ENCODE results near the gene IQSEC3.

IQSEC3 gene

DNA sequence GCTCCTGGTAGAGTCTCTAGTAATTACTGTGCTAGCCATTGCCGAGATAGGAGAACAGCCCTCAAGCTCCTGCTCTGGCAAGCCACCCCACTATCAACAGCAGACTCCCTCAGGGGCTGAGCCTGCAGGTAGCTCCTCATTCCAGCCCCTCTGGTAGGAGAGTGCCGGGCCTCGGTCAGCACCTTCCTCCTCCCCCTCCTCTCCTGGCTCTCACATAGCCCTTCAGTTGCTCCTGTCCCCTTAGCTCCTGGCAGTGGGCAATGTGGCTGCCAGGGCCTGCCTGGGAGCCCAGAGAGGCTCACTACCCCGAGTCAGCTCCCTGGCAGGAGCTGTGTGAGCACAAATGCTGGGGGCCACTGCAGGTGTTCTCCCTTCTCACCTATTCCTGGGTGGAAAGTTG, 52.0 kb downstream of the IQSEC3 start:
- Histone ChIP-seq H3K4me3 (ENCODE audit: low read length) (no peak overlapping the region), H3K27ac (ENCODE audit: low read length) (no peak overlapping the region), H3K9ac (ENCODE audit: low read length) (no peak overlapping the region), H3K27me3 (replicated peaks; ENCODE audit: insufficient read depth, low read length) (peaks cover 19% of the 10 kb centered on the region), H3K4me1 (ENCODE audit: low read length) (no peaks in the 10 kb centered on the region), H3K79me2 (ENCODE audit: low read length) (no peaks in the 10 kb centered on the region), H3K4me2 (ENCODE audit: low read depth, low read length) (no peak overlapping the region), H3K9me2 (replicated peaks; ENCODE audit: insufficient read depth, low read length) (no peaks in the 10 kb centered on the region), H3K9me3 (replicated peaks; ENCODE audit: insufficient read depth, low read length) (no peaks in the 10 kb centered on the region), H4K20me1 (ENCODE audit: insufficient read depth, low read length) (no peaks in the 10 kb centered on the region), H2AFZ (ENCODE audit: low read length) (no peak overlapping the region), H3F3A (ENCODE audit: insufficient read depth, low read length) (no peaks in the 10 kb centered on the region), H3K36me3 (replicated peaks; ENCODE audit: insufficient read depth, low read length) (no peaks in the 10 kb centered on the region)
- TF ChIP-seq EZH2 (optimal IDR thresholded peaks at IDR 0.05; ENCODE audit: low read depth, low read length), result no peak
- no peak for TF ChIP-seq EZH2phosphoT487 (IDR thresholded peaks at IDR 0.05; ENCODE audit: low read length)
- DNase-seq, result no peak

GRCh38 chr12:120951-121350, 54.4 kb downstream of the IQSEC3 start:
- Histone ChIP-seq H2AFZ (ENCODE audit: low read length) (no peak overlapping the region), H3K4me1 (ENCODE audit: low read length) (no peaks in the 10 kb centered on the region), H3K27me3 (replicated peaks; ENCODE audit: insufficient read depth, low read length) (peaks cover 33% of the 10 kb centered on the region), H3K27ac (ENCODE audit: low read length) (no peak overlapping the region), H3K9me3 (replicated peaks; ENCODE audit: insufficient read depth, low read length) (no peaks in the 10 kb centered on the region), H3K36me3 (replicated peaks; ENCODE audit: insufficient read depth, low read length) (no peaks in the 10 kb centered on the region), H3K9me2 (replicated peaks; ENCODE audit: insufficient read depth, low read length) (no peaks in the 10 kb centered on the region), H3K4me2 (ENCODE audit: low read depth, low read length) (no peak overlapping the region), H4K20me1 (ENCODE audit: insufficient read depth, low read length) (no peaks in the 10 kb centered on the region), H3F3A (ENCODE audit: insufficient read depth, low read length) (no peaks in the 10 kb centered on the region), H3K79me2 (ENCODE audit: low read length) (no peaks in the 10 kb centered on the region), H3K4me3 (ENCODE audit: low read length) (no peak overlapping the region), H3K9ac (ENCODE audit: low read length) (no peak overlapping the region)
- DNase-seq, result no peak
- TF ChIP-seq CTCF (IDR thresholded peaks at IDR 0.05; ENCODE audit: low read length), result no peak

GRCh38 chr12:121647-122046, 55.1 kb downstream of the IQSEC3 start:
- Histone ChIP-seq H3F3A (ENCODE audit: insufficient read depth, low read length) (no peaks in the 10 kb centered on the region), H3K9me2 (replicated peaks; ENCODE audit: insufficient read depth, low read length) (no peaks in the 10 kb centered on the region), H3K36me3 (replicated peaks; ENCODE audit: insufficient read depth, low read length) (no peaks in the 10 kb centered on the region), H2AFZ (ENCODE audit: low read length) (no peak overlapping the region), H3K9ac (ENCODE audit: low read length) (no peak overlapping the region), H3K4me2 (ENCODE audit: low read depth, low read length) (no peak overlapping the region), H4K20me1 (ENCODE audit: insufficient read depth, low read length) (no peaks in the 10 kb centered on the region), H3K4me1 (ENCODE audit: low read length) (no peaks in the 10 kb centered on the region), H3K79me2 (ENCODE audit: low read length) (no peaks in the 10 kb centered on the region), H3K9me3 (replicated peaks; ENCODE audit: insufficient read depth, low read length) (no peaks in the 10 kb centered on the region), H3K27ac (ENCODE audit: low read length) (no peak overlapping the region), H3K27me3 (replicated peaks; ENCODE audit: insufficient read depth, low read length) (peaks cover 40% of the 10 kb centered on the region), H3K4me3 (ENCODE audit: low read length) (no peak overlapping the region)
- no peak for TF ChIP-seq CTCF (IDR thresholded peaks at IDR 0.05; ENCODE audit: low read length)
- no peak for TF ChIP-seq EZH2 (optimal IDR thresholded peaks at IDR 0.05; ENCODE audit: low read depth, low read length)
- no peak for TF ChIP-seq EZH2phosphoT487 (IDR thresholded peaks at IDR 0.05; ENCODE audit: low read length)
- no peak for DNase-seq

GRCh38 chr12:125075-125474, 58.5 kb downstream of the IQSEC3 start:
- Histone ChIP-seq H2AFZ (ENCODE audit: low read length) (no peak overlapping the region), H3K27me3 (replicated peaks; ENCODE audit: insufficient read depth, low read length) (peaks cover 42% of the 10 kb centered on the region), H3K9ac (ENCODE audit: low read length) (no peak overlapping the region), H3K79me2 (ENCODE audit: low read length) (no peaks in the 10 kb centered on the region), H3K4me2 (ENCODE audit: low read depth, low read length) (no peak overlapping the region), H3K9me3 (replicated peaks; ENCODE audit: insufficient read depth, low read length) (no peaks in the 10 kb centered on the region), H3K36me3 (replicated peaks; ENCODE audit: insufficient read depth, low read length) (no peaks in the 10 kb centered on the region), H3K4me3 (ENCODE audit: low read length) (no peak overlapping the region), H4K20me1 (ENCODE audit: insufficient read depth, low read length) (no peaks in the 10 kb centered on the region), H3K9me2 (replicated peaks; ENCODE audit: insufficient read depth, low read length) (no peaks in the 10 kb centered on the region), H3K4me1 (ENCODE audit: low read length) (no peaks in the 10 kb centered on the region; the same call in 1 of the 2 replicates), H3K27ac (ENCODE audit: low read length) (no peak overlapping the region), H3F3A (ENCODE audit: insufficient read depth, low read length) (no peaks in the 10 kb centered on the region)
- no peak for TF ChIP-seq EZH2 (optimal IDR thresholded peaks at IDR 0.05; ENCODE audit: low read depth, low read length)
- no peak for DNase-seq
